WTC11 (cell line): ENCODE measurements around the gene CENPS.

Experiments
- FOXJ3 ChIP-seq: sonication (generic); formaldehyde crosslinking; IDR thresholded peaks from 2 replicates; pipeline ENCODE4 v1.9.0; 2021; ENCODE audit warnings: missing genetic modification reagents, mild to moderate bottlenecking, borderline replicate concordance
- MXD4 ChIP-seq: fragments of 250-450 bp; sonication (Bioruptor Pico); IDR thresholded peaks from 2 replicates; pipeline ENCODE4 v1.8.0; 2021; ENCODE audit warnings: mild to moderate bottlenecking, moderate library complexity, borderline replicate concordance
- ZSCAN18 ChIP-seq: fragments of 250-450 bp; sonication (Bioruptor Pico); IDR thresholded peaks from 2 replicates; pipeline ENCODE4 v2.1.2; 2022; ENCODE audit warnings: mild to moderate bottlenecking, moderate library complexity
- TF ChIP-seq, protein P1 (sequence below): fragments of 200-600 bp; IDR thresholded peaks from 2 replicates; pipeline ENCODE4 v1.8.0; 2022; ENCODE audit warnings: antibody characterized with exemption

DNA sequence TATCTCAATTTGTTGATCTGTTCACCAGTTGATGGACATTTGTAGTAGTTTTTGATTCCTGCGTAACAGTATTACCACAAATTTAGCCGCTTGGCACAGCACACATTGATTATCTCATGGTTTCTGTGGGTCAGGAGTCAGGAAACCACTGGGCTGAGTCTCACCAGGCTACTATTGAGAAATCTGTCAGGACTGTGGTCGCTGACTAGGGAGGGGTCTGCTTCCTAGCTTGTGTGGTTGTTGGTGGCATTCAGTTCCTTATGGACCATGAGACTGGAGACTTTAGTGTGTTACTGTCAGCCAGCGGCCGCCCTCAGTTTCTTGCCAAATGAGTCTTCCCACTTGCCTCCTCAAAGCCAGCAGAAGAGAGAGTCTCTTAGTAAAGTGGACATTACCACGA is 54.3 kb downstream of the CENPS start:
- TF ChIP-seq, protein P1, sequence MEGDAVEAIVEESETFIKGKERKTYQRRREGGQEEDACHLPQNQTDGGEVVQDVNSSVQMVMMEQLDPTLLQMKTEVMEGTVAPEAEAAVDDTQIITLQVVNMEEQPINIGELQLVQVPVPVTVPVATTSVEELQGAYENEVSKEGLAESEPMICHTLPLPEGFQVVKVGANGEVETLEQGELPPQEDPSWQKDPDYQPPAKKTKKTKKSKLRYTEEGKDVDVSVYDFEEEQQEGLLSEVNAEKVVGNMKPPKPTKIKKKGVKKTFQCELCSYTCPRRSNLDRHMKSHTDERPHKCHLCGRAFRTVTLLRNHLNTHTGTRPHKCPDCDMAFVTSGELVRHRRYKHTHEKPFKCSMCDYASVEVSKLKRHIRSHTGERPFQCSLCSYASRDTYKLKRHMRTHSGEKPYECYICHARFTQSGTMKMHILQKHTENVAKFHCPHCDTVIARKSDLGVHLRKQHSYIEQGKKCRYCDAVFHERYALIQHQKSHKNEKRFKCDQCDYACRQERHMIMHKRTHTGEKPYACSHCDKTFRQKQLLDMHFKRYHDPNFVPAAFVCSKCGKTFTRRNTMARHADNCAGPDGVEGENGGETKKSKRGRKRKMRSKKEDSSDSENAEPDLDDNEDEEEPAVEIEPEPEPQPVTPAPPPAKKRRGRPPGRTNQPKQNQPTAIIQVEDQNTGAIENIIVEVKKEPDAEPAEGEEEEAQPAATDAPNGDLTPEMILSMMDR: no peak
- TF ChIP-seq MXD4 (CRISPR knock-in tag) (no peak), ZSCAN18 (CRISPR knock-in tag) (no peak), FOXJ3 (CRISPR knock-in tag) (no peak)
